ENCODE results near the gene VAMP8. TPM values are rescaled to one million over a fixed set of nuclear protein-coding genes. Genes with fewer than 3 reads are reported as not detected.
"Not testable (repeated sequence)": the region's sequence is repeated elsewhere in the genome, so short reads cannot be mapped to it uniquely, and the experiment has no call there.

The VAMP8 gene
- total RNA-seq, 1 donor = 27.6 TPM

DNA sequence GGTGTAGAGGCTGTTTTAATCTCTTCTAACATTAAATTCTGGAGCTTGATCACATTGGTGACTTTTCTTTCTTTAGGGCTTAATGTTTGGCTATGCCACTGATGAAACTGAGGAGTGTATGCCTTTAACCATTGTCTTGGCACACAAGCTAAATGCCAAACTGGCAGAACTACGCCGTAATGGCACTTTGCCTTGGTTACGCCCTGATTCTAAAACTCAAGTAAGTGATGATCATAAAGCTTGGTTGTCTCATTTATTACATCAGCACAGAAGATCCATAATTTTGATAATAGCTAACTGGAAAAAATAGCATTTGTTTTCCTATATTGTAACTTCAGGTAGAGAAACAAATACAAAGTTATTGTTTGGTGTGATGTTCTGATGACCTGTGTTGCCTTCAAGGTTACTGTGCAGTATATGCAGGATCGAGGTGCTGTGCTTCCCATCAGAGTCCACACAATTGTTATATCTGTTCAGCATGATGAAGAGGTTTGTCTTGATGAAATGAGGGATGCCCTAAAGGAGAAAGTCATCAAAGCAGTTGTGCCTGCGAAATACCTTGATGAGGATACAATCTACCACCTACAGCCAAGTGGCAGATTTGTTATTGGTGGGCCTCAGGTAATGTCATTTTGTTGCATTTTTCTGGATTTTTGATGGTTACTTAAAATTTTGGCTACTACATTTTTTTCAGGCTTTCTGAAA is 35.5 kb upstream of the VAMP8 start:
- H3K9me3 ChIP-seq (ENCODE audit: low read depth, low read length) = no peaks in the 10 kb centered on the region
- H3K4me1 ChIP-seq (ENCODE audit: insufficient read depth, low read length) = peaks cover 36% of the 10 kb centered on the region
- H3K4me3 ChIP-seq (ENCODE audit: low read length) = no peak overlapping the region
- H3K27me3 ChIP-seq (ENCODE audit: insufficient read depth, low read length) = no peaks in the 10 kb centered on the region

DNA sequence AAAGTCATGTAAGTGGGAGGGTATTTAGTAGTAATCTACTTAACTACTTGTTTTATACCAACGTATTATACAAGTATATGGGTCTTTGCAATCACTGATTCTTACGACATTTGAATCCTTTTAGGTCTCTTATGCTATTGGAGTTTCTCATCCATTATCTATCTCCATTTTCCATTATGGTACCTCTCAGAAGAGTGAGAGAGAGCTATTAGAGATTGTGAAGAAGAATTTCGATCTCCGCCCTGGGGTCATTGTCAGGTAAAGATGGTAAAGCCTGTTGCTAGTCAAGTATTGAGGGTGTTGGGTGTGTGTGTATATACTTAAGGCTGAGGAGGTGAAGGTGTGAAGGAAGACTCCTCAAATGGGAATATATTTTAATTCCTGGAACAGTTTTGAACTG is 34.6 kb upstream of the VAMP8 start:
- no peaks in the 10 kb centered on the region for H3K9me3 ChIP-seq (ENCODE audit: low read depth, low read length)

DNA sequence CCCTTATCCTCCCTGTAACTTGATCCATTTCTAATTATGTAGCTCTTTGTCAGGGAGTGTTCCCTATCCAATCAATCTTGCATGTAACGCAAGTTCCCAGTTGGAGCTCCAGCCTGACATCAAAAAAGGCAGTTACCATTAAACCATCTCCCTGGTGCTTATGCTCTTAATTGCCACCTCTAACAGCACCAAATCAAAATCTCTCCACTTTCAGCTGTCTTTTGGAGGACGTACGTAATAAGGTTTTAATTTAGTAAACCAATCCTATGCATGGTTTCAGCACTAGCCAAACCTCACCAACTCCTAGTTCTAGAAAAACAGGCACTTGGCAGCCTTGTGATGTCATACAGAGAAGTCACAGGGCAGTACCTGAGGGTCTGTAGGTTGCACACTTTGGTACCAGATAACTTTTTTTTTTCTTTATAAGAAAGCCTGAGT is 33.1 kb upstream of the VAMP8 start:
- not testable (repeated sequence) for H3K27me3 ChIP-seq (ENCODE audit: insufficient read depth, low read length); H3K9me3 ChIP-seq (ENCODE audit: low read depth, low read length); H3K4me3 ChIP-seq (ENCODE audit: low read length)
- peaks cover 21% of the 10 kb centered on the region for H3K4me1 ChIP-seq (ENCODE audit: insufficient read depth, low read length)

More for the DNA sequence above, 34.6 kb upstream of the VAMP8 start:
- H3K4me3 ChIP-seq (ENCODE audit: low read length) = no peak overlapping the region
- peaks cover 27% of the 10 kb centered on the region for H3K4me1 ChIP-seq (ENCODE audit: insufficient read depth, low read length)
- H3K27me3 ChIP-seq (ENCODE audit: insufficient read depth, low read length) = no peaks in the 10 kb centered on the region

DNA sequence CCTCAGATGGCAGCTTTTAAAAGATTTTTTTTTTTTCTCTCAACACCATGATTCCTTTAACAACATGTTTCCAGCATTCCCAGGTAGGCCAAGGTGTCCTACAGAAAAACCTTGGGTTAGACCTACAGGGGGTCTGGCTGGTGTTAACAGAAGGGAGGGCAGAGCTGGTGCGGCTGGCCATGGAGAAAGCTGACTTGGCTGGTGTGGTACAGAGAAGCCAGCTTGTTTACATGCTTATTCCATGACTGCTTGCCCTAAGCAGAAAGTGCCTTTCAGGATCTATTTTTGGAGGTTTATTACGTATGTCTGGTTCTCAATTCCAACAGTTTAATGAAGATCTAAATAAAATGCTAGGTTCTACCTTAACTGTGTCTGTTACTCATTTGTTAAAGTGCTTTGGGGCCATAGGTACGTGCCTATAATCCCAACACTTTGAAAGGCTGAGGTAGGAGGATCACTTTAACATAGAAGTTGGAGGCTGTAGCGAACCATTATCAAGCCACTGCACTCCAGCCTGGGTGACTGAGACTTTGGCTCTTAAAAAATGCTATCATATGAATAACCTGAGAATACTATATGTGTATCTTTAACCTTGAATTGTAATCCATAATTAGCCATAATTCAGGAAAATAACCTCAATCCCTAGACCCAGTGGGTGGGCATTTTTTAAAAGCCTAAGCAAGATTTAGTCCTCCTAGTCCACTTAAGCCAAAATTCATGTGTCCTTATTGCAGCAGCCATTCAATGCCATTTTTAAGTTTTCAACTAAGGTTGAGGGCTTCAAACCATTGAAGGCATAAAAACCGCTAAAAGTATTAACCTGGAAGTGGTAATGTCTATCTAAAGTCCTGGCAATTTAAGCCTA is 32.2 kb upstream of the VAMP8 start:
- not testable (repeated sequence) for H3K27me3 ChIP-seq (ENCODE audit: insufficient read depth, low read length); H3K9me3 ChIP-seq (ENCODE audit: low read depth, low read length); H3K4me3 ChIP-seq (ENCODE audit: low read length)
- peaks cover 21% of the 10 kb centered on the region for H3K4me1 ChIP-seq (ENCODE audit: insufficient read depth, low read length)

DNA sequence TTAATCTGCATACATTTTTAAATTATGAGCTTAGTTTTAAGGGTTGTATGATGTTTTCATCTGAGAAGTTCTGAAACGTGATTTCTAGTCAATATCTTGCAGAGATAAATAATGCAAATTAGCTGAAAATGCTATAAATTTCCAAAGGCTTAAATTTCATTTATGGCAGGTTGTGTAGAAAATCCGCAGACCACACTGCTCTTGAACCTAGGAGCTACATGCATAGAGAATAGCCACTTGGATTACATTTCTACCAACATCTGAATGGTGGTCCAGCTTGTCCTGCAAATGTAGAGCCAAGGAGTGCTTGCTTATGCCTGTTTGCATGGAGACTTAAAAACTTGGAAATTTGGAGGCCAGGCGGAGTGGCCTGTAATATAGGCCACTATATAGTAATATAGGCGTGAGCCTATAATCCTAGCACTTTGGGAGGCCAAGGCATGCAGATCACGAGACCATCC is 31.6 kb upstream of the VAMP8 start:
- no peak overlapping the region for H3K4me3 ChIP-seq (ENCODE audit: low read length)
- H3K27me3 ChIP-seq (ENCODE audit: insufficient read depth, low read length) = no peaks in the 10 kb centered on the region
- H3K9me3 ChIP-seq (ENCODE audit: low read depth, low read length) = no peaks in the 10 kb centered on the region
- peaks cover 21% of the 10 kb centered on the region for H3K4me1 ChIP-seq (ENCODE audit: insufficient read depth, low read length)

DNA sequence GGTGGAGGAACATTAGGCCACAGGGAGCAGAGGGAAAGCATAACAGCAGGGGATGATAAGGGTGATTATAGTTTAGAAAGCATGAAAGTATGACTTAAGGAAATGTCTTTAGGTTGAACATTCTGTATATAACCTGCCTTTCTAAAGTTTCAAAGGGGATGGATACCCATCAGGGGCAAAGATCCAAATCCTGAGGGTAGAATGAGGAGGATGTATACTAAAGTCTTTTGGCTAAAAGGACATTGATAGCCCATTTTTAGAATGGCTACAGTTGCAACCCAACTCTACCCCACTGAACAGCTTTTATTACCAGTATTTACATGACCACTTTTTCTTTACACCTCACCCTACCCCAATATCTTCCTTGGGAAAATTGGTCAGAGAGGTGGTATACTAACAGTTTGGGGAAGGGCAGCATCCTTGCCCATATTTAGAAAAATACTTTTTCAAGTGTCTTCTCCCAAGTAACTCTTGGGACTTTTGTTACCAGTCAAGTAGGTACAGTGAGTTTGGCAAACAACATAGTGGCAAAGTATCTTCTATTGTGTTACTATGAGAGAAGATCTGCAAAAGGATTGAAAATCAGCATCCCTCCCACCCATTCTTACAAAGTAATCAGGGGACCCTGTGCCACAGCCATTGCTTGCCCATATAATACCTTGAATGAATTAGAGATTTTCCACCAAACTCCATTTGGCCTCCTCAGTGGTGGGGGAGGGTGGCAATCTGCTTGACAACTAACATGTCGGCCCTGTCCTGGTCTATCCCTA is 30.1 kb upstream of the VAMP8 start:
- Histone ChIP-seq H3K4me3 (ENCODE audit: low read length) (no peak overlapping the region), H3K9me3 (ENCODE audit: low read depth, low read length) (no peaks in the 10 kb centered on the region), H3K27me3 (ENCODE audit: insufficient read depth, low read length) (no peaks in the 10 kb centered on the region), H3K4me1 (ENCODE audit: insufficient read depth, low read length) (peaks cover 24% of the 10 kb centered on the region)

DNA sequence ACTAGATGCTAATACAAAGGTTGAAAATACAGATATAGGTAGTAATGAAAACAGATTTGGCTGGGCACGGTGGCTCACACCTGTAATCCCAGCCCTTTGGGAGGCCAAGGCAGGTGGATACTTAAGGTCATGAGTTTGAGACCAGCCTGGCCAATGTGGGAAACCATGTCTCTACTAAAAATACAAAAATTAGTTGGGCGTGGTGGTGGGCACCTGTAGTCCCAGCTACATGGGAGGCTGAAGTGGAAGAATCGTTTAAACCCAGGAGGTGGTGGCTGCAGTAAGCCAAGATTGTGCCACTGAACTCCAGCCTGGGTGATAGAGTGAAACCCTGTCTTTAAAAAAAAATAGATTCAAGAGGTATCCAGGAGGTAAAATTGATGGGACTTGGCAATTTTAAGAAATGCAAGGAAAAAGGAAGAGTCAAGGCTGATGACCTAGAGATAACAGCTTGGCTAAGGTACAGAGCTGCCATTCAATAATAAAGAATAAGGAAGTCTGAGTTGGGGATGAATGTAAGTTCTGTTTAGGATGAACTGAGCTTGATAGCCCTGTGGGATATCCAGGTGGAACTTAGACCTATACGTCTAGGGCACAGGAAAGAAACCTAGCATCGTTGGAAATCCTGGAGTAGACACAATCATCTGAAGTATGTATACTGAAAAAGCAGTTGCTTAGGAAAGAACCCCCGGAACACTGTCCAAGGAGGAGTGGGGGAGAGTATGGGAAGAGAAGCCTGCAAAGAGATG is 29.4 kb upstream of the VAMP8 start:
- H3K27me3 ChIP-seq (ENCODE audit: insufficient read depth, low read length) = no peaks in the 10 kb centered on the region
- peaks cover 24% of the 10 kb centered on the region for H3K4me1 ChIP-seq (ENCODE audit: insufficient read depth, low read length)
- H3K9me3 ChIP-seq (ENCODE audit: low read depth, low read length) = no peaks in the 10 kb centered on the region
- no peak overlapping the region for H3K4me3 ChIP-seq (ENCODE audit: low read length)

DNA sequence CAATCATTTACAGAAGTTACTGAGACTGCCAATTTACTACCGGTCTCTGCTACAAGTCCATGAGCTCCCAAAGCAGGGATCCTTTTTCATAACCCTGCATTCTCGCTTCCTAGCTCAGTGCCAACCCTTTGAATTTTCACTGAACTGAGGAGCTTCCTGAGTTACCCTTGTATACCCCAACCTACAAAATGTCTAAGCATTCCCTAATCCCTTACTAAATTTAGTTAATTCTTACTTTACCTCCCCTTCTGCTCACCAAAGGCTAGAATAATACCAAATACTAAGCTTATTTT is 28.8 kb upstream of the VAMP8 start:
- Histone ChIP-seq H3K9me3 (ENCODE audit: low read depth, low read length) (no peaks in the 10 kb centered on the region), H3K4me1 (ENCODE audit: insufficient read depth, low read length) (peaks cover 24% of the 10 kb centered on the region), H3K4me3 (ENCODE audit: low read length) (no peak overlapping the region), H3K27me3 (ENCODE audit: insufficient read depth, low read length) (no peaks in the 10 kb centered on the region)

DNA sequence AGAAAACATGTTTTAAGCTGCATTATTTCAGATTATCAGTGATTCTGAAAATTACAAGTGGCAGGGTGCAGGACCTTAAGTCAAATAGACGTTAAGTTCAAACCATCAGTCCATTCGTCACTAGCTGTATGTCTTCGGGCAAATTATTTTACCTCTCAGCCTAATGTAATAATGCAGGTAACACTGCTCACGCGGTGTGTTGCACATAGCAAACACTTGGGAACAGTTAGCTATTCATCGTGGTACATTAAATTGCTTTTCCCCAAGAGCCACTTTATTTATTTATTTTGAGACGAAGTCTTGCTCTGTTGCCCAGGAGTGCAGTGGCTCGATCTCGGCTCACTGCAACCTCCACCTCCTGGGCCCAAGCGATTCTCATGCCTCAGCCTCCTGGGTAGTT is 28.3 kb upstream of the VAMP8 start:
- H3K27me3 ChIP-seq (ENCODE audit: insufficient read depth, low read length) = no peaks in the 10 kb centered on the region
- no peaks in the 10 kb centered on the region for H3K9me3 ChIP-seq (ENCODE audit: low read depth, low read length)
- peaks cover 24% of the 10 kb centered on the region for H3K4me1 ChIP-seq (ENCODE audit: insufficient read depth, low read length)
- H3K4me3 ChIP-seq (ENCODE audit: low read length) = no peak overlapping the region

DNA sequence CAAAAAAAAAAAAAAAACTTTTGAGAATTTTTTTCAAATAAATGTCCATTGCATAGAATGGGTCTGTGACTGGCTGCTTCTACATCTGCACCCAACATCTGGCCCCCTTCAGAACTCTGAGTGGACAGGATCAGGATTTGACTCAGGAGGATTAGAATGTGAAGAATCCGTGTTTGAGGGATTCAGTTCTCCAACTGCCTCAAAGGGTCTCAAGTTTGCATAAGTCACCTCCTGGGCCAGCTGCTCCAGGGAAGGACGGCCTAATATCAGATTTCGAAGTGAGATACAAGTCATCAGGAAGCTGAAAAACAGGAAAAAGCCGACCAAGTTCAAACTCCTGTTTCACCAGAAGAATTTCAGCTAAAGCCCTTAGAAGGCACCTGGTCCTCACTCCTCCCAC is 27.6 kb upstream of the VAMP8 start:
- Histone ChIP-seq H3K9me3 (ENCODE audit: low read depth, low read length) (no peaks in the 10 kb centered on the region), H3K27me3 (ENCODE audit: insufficient read depth, low read length) (no peaks in the 10 kb centered on the region), H3K4me3 (ENCODE audit: low read length) (no peak overlapping the region), H3K4me1 (ENCODE audit: insufficient read depth, low read length) (peaks cover 24% of the 10 kb centered on the region)

DNA sequence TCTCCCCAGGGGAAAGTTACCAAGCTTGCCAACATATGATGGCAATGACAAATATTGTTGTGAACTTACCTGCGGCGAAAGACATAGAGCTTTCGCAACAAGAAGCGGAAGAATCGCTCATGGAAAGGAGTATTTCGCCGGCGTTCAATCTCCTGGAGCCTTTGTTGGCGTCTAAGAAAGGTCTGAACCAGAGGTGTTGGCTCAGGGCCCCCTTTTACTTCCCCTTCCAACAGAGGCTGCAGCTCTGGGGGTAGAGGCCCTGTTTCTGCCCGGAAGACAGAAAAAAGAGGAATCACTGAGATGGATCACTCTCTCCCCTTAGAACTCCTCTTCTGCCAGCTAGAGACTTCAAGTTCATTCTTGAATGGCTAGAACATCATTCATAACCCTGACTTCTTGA is 26.9 kb upstream of the VAMP8 start:
- peaks cover 24% of the 10 kb centered on the region for H3K4me1 ChIP-seq (ENCODE audit: insufficient read depth, low read length)
- no peak overlapping the region for H3K4me3 ChIP-seq (ENCODE audit: low read length)
- H3K27me3 ChIP-seq (ENCODE audit: insufficient read depth, low read length) = no peaks in the 10 kb centered on the region
- no peaks in the 10 kb centered on the region for H3K9me3 ChIP-seq (ENCODE audit: low read depth, low read length)

DNA sequence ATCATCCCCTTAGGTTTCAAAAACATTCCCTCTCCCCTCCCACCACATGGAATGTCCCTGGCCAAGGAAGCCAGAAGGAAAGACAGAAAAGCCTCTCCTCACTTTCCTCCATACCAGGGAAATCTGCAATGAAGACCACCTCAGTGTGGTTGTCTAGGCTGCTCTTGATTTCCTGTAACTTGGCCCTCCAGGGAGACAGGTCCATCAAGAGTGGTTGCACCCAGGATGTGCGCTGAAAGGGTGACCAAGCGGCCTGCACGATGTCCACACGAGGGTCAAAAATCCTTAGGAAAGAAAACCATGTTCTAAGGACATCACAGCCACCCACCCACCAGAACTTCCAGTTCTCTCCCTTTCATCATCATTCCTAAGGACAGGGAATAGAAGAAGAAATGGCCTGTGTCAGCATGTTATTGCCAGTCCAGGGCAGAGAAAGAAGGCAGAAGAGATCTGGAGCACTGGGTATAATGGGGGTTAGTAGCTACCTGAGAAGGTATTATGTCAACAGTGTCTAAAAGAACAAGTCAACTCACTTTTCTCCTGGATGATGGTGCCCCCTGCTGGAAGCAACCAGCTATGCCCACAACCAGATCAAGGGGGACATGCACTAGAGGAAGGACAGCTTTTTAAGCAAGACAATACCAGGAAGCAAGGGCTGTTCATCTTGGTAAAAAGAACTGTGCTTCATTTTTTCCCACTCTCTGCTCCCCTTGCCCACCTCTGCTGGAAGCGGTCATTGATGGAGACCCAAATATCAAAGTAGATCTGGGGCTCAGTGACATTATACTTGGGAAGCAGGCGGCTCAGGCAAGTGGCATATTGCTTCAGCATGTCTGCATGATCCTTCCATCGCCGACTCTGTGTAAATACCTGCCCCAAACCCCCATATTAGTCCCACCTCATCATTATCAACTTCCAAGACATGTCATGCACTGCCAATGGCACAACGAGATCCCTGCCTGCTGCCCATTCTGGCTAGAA is 25.4 kb upstream of the VAMP8 start:
- Histone ChIP-seq H3K4me1 (ENCODE audit: insufficient read depth, low read length) (peaks cover 24% of the 10 kb centered on the region), H3K27me3 (ENCODE audit: insufficient read depth, low read length) (no peaks in the 10 kb centered on the region), H3K9me3 (ENCODE audit: low read depth, low read length) (no peaks in the 10 kb centered on the region), H3K4me3 (ENCODE audit: low read length) (no peak overlapping the region)

DNA sequence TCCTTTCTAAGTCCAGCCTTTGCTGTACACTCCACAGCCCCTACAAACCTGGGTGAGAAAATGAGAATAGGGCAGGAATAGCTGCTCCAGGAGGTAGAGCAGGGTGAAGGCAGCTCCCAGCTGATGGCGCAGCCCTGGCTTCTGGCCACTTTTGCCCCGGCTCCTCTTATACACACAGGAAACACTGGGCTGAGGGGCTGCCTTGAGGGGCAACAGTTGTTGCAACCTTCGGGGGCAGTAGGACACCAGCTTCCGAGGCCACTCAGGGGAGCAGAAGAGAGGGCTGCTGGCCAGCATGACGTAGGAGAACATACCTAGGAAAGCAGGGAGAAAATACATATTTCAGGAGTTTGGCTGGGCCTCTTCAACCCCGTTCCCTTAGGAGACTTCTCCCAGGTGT is 24.2 kb upstream of the VAMP8 start:
- Histone ChIP-seq H3K4me1 (ENCODE audit: insufficient read depth, low read length) (peaks cover 24% of the 10 kb centered on the region), H3K4me3 (ENCODE audit: low read length) (no peak overlapping the region), H3K27me3 (ENCODE audit: insufficient read depth, low read length) (no peaks in the 10 kb centered on the region), H3K9me3 (ENCODE audit: low read depth, low read length) (no peaks in the 10 kb centered on the region)
